HepG2 (cell line): ENCODE measurements around the gene ZDHHC7. TPM values are rescaled to one million over a fixed set of nuclear protein-coding genes. Genes with fewer than 3 reads are reported as not detected.

Experiments used
- AKAP8 ChIP-seq: sonication (generic); formaldehyde crosslinking; IDR thresholded peaks from 2 replicates; pipeline ENCODE4 v1.5.1; 2020; ENCODE audit warnings: mild to moderate bottlenecking, missing genetic modification reagents
- PHF8 ChIP-seq: sonication (generic); formaldehyde crosslinking; IDR thresholded peaks from 2 replicates; pipeline ENCODE4 v1.5.0; 2020; ENCODE audit warnings: missing genetic modification reagents
- SNAI1 ChIP-seq: sonication (generic); formaldehyde crosslinking; IDR thresholded peaks from 2 replicates; pipeline ENCODE4 v1.5.0; 2020; ENCODE audit warnings: mild to moderate bottlenecking, missing genetic modification reagents, borderline replicate concordance
- SNRNP70 ChIP-seq: fragments of 200-400 bp; formaldehyde crosslinking; IDR thresholded peaks from 2 replicates; pipeline ENCODE4 v1.6.1; 2017; ENCODE audit warnings: mild to moderate bottlenecking, low read depth, low read length, moderate library complexity
- ZEB1 ChIP-seq: IDR thresholded peaks from 2 replicates; pipeline ENCODE4 v1.6.1; 2012; ENCODE audit warnings: mild to moderate bottlenecking, low read depth, inconsistent platforms; ENCODE audit not compliant: insufficient replicate concordance
- ZFP90 ChIP-seq: sonication (generic); formaldehyde crosslinking; IDR thresholded peaks from 2 replicates; pipeline ENCODE4 v1.8.0; 2022; ENCODE audit warnings: missing genetic modification reagents, mild to moderate bottlenecking, inconsistent platforms, borderline replicate concordance
- ZNF138 ChIP-seq: sonication (generic); formaldehyde crosslinking; IDR thresholded peaks from 2 replicates; pipeline ENCODE4 v1.5.0; 2020; ENCODE audit warnings: mild to moderate bottlenecking, low read depth, missing genetic modification reagents
- ZNF33B ChIP-seq: sonication (generic); formaldehyde crosslinking; IDR thresholded peaks from 2 replicates; pipeline ENCODE4 v1.5.1; 2020; ENCODE audit warnings: mild to moderate bottlenecking, missing genetic modification reagents
- ZNF572 ChIP-seq: sonication (generic); formaldehyde crosslinking; IDR thresholded peaks from 2 replicates; pipeline ENCODE4 v1.5.1; 2020; ENCODE audit warnings: mild to moderate bottlenecking, missing genetic modification reagents
- ZNF605 ChIP-seq: sonication (generic); formaldehyde crosslinking; IDR thresholded peaks from 2 replicates; pipeline ENCODE4 v1.8.0; 2022; ENCODE audit warnings: mild to moderate bottlenecking, missing genetic modification reagents
- ZSCAN22 ChIP-seq: sonication (generic); formaldehyde crosslinking; IDR thresholded peaks from 2 replicates; pipeline ENCODE4 v1.4.0; 2020; ENCODE audit warnings: mild to moderate bottlenecking, missing genetic modification reagents
- polyA plus RNA-seq, 8 experiments: library from polyadenylated mRNA; depleted of rRNA in 3 of 8; stranded (reverse) in 7 of 8; unstranded in 1 of 8; fragments of >200 nt; fragmentation: Illumina TruSeq in 4 of 8; extraction: Trizol in 4 of 8; gene quantifications; 2 replicates each; pipeline versions ENCODE4 v1.2.1 to v1.2.3, GENCODE V29; 2011 to 2016; ENCODE audit warnings: low read depth in 4 of 8, missing spikeins in 1 of 8, mixed read lengths in 1 of 8; ENCODE audit not compliant: insufficient read depth in 1 of 8
- total RNA-seq, 5 experiments: library from RNA; depleted of rRNA; stranded (reverse); fragments of >200 nt; fragmentation: Illumina TruSeq; extraction: Trizol; gene quantifications; 2 replicates each; pipeline ENCODE4 v1.2.3, GENCODE V29; 2016; ENCODE audit warnings: low read depth in 1 of 5
- TF ChIP-seq, protein P1 (sequence below): sonication (generic); formaldehyde crosslinking; IDR thresholded peaks from 2 replicates; pipeline ENCODE4 v1.5.0; 2020; ENCODE audit warnings: missing genetic modification reagents, mild to moderate bottlenecking, borderline replicate concordance
- TF ChIP-seq, protein P2 (sequence below): sonication (generic); formaldehyde crosslinking; IDR thresholded peaks from 2 replicates; pipeline ENCODE4 v1.8.0; 2022; ENCODE audit warnings: mild to moderate bottlenecking, missing genetic modification reagents, moderate library complexity
- TF ChIP-seq, protein P3 (sequence below): IDR thresholded peaks from 2 replicates; pipeline ENCODE4 v1.6.1; 2016; ENCODE audit warnings: low read depth, missing genetic modification reagents, missing compliant biosample characterization
- TF ChIP-seq, protein P4 (sequence below): sonication (generic); formaldehyde crosslinking; IDR thresholded peaks from 2 replicates; pipeline ENCODE4 v1.5.0; 2020; ENCODE audit warnings: mild to moderate bottlenecking, missing genetic modification reagents, moderate library complexity
- TF ChIP-seq, protein P5 (sequence below): sonication (generic); formaldehyde crosslinking; IDR thresholded peaks from 2 replicates; pipeline ENCODE4 v1.5.0; 2020; ENCODE audit warnings: missing genetic modification reagents
- TF ChIP-seq, protein P6 (sequence below): sonication (generic); formaldehyde crosslinking; IDR thresholded peaks from 2 replicates; pipeline ENCODE4 v1.4.0; 2020; ENCODE audit warnings: missing genetic modification reagents

ZDHHC7 gene
- total and polyA plus RNA-seq, 2 of the 13 experiments (the other 11 are each of a cell fraction or from before 2014, with no cell fraction given), result 46.8 to 67.6 TPM

DNA sequence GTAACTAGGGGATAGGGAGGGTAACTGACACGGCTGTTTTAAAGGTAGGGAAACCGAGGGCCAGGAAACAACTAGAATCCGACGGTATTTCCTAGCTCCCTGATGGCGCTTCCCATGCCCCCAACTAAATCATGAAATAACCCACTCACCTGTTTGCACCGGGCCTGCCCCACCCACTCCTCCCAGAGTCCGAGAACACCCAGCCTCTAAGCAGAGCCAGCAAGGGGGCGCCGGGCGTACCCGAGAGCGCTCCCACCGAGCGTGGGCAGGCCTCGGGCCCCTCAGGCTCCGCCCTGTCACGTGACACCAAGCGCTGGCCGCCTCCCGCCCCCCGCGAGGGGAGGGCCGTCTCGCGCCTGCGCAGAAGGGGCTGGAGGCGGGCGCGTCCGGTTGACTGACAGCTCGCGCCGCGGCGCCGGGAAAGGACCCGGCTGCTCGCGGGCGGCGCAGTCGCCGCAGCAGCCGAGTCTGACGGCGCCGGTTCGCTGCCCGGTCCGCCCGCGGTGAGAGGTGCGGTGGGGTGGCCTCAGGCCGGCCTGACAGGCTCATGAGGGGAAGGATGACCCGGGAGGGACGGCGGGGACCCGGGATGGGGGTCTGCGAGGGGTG is 16.1 kb upstream of the ZDHHC7 start, which contains the start of gene KIAA0513 (continued):
- TF ChIP-seq, protein P1, sequence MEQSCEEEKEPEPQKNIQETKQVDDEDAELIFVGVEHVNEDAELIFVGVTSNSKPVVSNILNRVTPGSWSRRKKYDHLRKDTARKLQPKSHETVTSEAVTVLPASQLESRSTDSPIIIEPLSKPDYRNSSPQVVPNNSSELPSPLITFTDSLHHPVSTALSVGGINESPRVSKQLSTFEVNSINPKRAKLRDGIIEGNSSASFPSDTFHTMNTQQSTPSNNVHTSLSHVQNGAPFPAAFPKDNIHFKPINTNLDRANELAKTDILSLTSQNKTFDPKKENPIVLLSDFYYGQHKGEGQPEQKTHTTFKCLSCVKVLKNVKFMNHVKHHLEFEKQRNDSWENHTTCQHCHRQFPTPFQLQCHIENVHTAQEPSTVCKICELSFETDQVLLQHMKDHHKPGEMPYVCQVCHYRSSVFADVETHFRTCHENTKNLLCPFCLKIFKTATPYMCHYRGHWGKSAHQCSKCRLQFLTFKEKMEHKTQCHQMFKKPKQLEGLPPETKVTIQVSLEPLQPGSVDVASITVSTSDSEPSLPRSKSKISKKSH, result 0 out of 2 replicates have a peak, but pooled peaks have one; percentile 13
- TF ChIP-seq ZNF138 (peak; percentile 51; the same call in 1 of the 2 replicates), PHF8 (peak; percentile 74), ZFP90 (CRISPR knock-in tag) (peak; percentile 68; the same call in 1 of the 2 replicates), ZNF572 (CRISPR knock-in tag) (peak; percentile 77; the same call in 1 of the 2 replicates), ZEB1 (peak; percentile 54), AKAP8 (CRISPR knock-in tag) (0 out of 2 replicates have a peak, but pooled peaks have one; percentile 50), ZNF33B (0 out of 2 replicates have a peak, but pooled peaks have one; percentile 83), SNAI1 (CRISPR knock-in tag) (0 out of 2 replicates have a peak, but pooled peaks have one; percentile 24), SNRNP70 (no peak), ZSCAN22 (CRISPR knock-in tag) (peak; percentile 73; the same call in 1 of the 2 replicates), ZNF605 (CRISPR knock-in tag) (peak; percentile 48; the same call in 1 of the 2 replicates)
- TF ChIP-seq, protein P2, sequence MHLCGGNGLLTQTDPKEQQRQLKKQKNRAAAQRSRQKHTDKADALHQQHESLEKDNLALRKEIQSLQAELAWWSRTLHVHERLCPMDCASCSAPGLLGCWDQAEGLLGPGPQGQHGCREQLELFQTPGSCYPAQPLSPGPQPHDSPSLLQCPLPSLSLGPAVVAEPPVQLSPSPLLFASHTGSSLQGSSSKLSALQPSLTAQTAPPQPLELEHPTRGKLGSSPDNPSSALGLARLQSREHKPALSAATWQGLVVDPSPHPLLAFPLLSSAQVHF, result no peak
- TF ChIP-seq, protein P3, sequence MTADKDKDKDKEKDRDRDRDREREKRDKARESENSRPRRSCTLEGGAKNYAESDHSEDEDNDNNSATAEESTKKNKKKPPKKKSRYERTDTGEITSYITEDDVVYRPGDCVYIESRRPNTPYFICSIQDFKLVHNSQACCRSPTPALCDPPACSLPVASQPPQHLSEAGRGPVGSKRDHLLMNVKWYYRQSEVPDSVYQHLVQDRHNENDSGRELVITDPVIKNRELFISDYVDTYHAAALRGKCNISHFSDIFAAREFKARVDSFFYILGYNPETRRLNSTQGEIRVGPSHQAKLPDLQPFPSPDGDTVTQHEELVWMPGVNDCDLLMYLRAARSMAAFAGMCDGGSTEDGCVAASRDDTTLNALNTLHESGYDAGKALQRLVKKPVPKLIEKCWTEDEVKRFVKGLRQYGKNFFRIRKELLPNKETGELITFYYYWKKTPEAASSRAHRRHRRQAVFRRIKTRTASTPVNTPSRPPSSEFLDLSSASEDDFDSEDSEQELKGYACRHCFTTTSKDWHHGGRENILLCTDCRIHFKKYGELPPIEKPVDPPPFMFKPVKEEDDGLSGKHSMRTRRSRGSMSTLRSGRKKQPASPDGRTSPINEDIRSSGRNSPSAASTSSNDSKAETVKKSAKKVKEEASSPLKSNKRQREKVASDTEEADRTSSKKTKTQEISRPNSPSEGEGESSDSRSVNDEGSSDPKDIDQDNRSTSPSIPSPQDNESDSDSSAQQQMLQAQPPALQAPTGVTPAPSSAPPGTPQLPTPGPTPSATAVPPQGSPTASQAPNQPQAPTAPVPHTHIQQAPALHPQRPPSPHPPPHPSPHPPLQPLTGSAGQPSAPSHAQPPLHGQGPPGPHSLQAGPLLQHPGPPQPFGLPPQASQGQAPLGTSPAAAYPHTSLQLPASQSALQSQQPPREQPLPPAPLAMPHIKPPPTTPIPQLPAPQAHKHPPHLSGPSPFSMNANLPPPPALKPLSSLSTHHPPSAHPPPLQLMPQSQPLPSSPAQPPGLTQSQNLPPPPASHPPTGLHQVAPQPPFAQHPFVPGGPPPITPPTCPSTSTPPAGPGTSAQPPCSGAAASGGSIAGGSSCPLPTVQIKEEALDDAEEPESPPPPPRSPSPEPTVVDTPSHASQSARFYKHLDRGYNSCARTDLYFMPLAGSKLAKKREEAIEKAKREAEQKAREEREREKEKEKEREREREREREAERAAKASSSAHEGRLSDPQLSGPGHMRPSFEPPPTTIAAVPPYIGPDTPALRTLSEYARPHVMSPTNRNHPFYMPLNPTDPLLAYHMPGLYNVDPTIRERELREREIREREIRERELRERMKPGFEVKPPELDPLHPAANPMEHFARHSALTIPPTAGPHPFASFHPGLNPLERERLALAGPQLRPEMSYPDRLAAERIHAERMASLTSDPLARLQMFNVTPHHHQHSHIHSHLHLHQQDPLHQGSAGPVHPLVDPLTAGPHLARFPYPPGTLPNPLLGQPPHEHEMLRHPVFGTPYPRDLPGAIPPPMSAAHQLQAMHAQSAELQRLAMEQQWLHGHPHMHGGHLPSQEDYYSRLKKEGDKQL (CRISPR knock-in tag), result no peak
- TF ChIP-seq, protein P4, sequence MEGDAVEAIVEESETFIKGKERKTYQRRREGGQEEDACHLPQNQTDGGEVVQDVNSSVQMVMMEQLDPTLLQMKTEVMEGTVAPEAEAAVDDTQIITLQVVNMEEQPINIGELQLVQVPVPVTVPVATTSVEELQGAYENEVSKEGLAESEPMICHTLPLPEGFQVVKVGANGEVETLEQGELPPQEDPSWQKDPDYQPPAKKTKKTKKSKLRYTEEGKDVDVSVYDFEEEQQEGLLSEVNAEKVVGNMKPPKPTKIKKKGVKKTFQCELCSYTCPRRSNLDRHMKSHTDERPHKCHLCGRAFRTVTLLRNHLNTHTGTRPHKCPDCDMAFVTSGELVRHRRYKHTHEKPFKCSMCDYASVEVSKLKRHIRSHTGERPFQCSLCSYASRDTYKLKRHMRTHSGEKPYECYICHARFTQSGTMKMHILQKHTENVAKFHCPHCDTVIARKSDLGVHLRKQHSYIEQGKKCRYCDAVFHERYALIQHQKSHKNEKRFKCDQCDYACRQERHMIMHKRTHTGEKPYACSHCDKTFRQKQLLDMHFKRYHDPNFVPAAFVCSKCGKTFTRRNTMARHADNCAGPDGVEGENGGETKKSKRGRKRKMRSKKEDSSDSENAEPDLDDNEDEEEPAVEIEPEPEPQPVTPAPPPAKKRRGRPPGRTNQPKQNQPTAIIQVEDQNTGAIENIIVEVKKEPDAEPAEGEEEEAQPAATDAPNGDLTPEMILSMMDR (CRISPR knock-in tag), result peak; percentile 81
- TF ChIP-seq, protein P5, sequence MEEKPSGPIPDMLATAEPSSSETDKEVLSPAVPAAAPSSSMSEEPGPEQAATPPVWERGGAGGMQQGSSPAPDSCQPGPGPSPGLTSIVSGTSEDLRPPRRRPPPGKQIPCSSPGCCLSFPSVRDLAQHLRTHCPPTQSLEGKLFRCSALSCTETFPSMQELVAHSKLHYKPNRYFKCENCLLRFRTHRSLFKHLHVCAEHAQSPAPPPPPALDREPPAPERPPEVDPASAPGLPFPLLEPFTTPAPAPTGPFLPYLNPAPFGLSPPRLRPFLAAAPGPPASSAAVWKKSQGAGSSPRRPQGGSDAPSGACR (CRISPR knock-in tag), result peak; percentile 43; the same call in 1 of the 2 replicates
- TF ChIP-seq, protein P6, sequence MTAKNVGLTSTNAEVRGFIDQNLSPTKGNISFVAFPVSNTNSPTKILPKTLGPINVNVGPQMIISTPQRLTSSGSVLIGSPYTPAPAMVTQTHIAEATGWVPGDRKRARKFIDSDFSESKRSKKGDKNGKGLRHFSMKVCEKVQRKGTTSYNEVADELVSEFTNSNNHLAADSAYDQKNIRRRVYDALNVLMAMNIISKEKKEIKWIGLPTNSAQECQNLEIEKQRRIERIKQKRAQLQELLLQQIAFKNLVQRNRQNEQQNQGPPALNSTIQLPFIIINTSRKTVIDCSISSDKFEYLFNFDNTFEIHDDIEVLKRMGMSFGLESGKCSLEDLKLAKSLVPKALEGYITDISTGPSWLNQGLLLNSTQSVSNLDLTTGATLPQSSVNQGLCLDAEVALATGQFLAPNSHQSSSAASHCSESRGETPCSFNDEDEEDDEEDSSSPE, result peak; percentile 68; the same call in 1 of the 2 replicates
